ENCODE results near the gene CEMP1. TPM values are rescaled to one million over a fixed set of nuclear protein-coding genes. Genes with fewer than 3 reads are reported as not detected.
A peak's percentile ranks its signal among the peaks of the same experiment; 100 is the strongest.

The CEMP1 gene
- total RNA-seq, 1 experiment from 2014 or later: not detected

- DNase-seq (ENCODE audit: low read depth, low spot score): peak; percentile 77
- Histone ChIP-seq H3K27me3 (ENCODE audit: control insufficient read depth, insufficient read depth, low read length) (no peaks in the 10 kb centered on the region), H3K27ac (ENCODE audit: low read length) (peak overlapping the region; percentile 87), H3K4me1 (ENCODE audit: control insufficient read depth, insufficient read depth, low read length) (peaks cover 16% of the 10 kb centered on the region), H3K9me3 (ENCODE audit: control insufficient read depth, insufficient read depth, low read depth, low read length) (no peaks in the 10 kb centered on the region), H3K4me3 (ENCODE audit: low read depth in 2 of 2, low read length in 2 of 2) (peak overlapping the region; percentile 50 to 75), H3K36me3 (ENCODE audit: control insufficient read depth, insufficient read depth, low read length) (peaks cover 3% of the 10 kb centered on the region; the same call in 1 of the 2 replicates)
- peak; percentile 86; the same call in 1 of the 2 replicates for TF ChIP-seq SIN3A (IDR thresholded peaks at IDR 0.05; ENCODE audit: borderline replicate concordance, insufficient read depth, low read depth, low read length)
- no peak for TF ChIP-seq CTCF (IDR thresholded peaks at IDR 0.05)
- 0 out of 4 replicates have a peak, but pooled peaks of 1 of the 2 experiments have one; percentile 12 for TF ChIP-seq REST (IDR thresholded peaks at IDR 0.05; ENCODE audit: insufficient read depth in 1 of 2, low read depth in 2 of 2, low read length in 1 of 2)
- TF ChIP-seq POLR2AphosphoS5 (IDR thresholded peaks at IDR 0.05; ENCODE audit: low read depth, low read length): peak; percentile 96
- no peak for TF ChIP-seq TCF7L2 (IDR thresholded peaks at IDR 0.05; ENCODE audit: low read depth, low read length)
- ChIA-PET POLR2A (interaction anchor here (0.7 kb wide), 1 partner anchor 11 kb away, joined by 6 read pairs; no protein-coding TSS in a partner anchor), CTCF (interaction anchor here (0.7 kb wide), 2 partner anchors 16 to 47 kb away, joined by 5 to 7 read pairs; no protein-coding TSS in a partner anchor)
- in situ Hi-C loops (cut with HindIII; ENCODE audit: low pct_unique_long_range_greater_than_20kb, low sequenced_read_pairs): no loop called here
- ATAC-seq: peak; percentile 92
- intact Hi-C loops (cut with micrococcal nuclease; ENCODE audit: unreplicated experiment): no loop called here
- no TSS peak for BruUV-seq (replicated peaks)
These were observed 687 bp upstream of the CEMP1 start for GRCh38 chr16:2531696-2532493.

GRCh38 chr16:2530629-2531318, 434 bp downstream of the CEMP1 start:
- no TSS peak for BruUV-seq (replicated peaks)

More at GRCh38 chr16:2530629-2531318, 434 bp downstream of the CEMP1 start:
- Histone ChIP-seq H3K27me3 (ENCODE audit: control insufficient read depth, insufficient read depth, low read length) (no peaks in the 10 kb centered on the region), H3K9me3 (ENCODE audit: control insufficient read depth, insufficient read depth, low read depth, low read length) (no peaks in the 10 kb centered on the region), H3K4me1 (ENCODE audit: control insufficient read depth, insufficient read depth, low read length) (peaks cover 16% of the 10 kb centered on the region), H3K36me3 (ENCODE audit: control insufficient read depth, insufficient read depth, low read length) (peaks cover 3% of the 10 kb centered on the region; the same call in 1 of the 2 replicates), H3K27ac (ENCODE audit: low read length) (peak overlapping the region; percentile 87), H3K4me3 (ENCODE audit: low read depth in 2 of 2, low read length in 2 of 2) (no peak overlapping the region)
- intact Hi-C loops (cut with micrococcal nuclease; ENCODE audit: unreplicated experiment): no loop called here
- TF ChIP-seq POLR2AphosphoS5 (IDR thresholded peaks at IDR 0.05; ENCODE audit: low read depth, low read length) (no peak), SIN3A (IDR thresholded peaks at IDR 0.05; ENCODE audit: borderline replicate concordance, insufficient read depth, low read depth, low read length) (no peak), TCF7L2 (IDR thresholded peaks at IDR 0.05; ENCODE audit: low read depth, low read length) (no peak), REST (IDR thresholded peaks at IDR 0.05; ENCODE audit: insufficient read depth in 1 of 2, low read depth in 2 of 2, low read length in 1 of 2) (no peak), CTCF (IDR thresholded peaks at IDR 0.05) (no peak)
- in situ Hi-C loops (cut with HindIII; ENCODE audit: low pct_unique_long_range_greater_than_20kb, low sequenced_read_pairs): no loop called here
- ATAC-seq (peak; percentile 4; the same call in 1 of the 2 replicates), DNase-seq (ENCODE audit: low read depth, low spot score) (no peak)
- POLR2A ChIA-PET: interaction anchor here (0.6 to 0.7 kb wide), 2 partner anchors 10 to 61 kb away, joined by 4 to 6 read pairs; no protein-coding TSS in a partner anchor
- CTCF ChIA-PET: interaction anchor here (0.6 to 0.7 kb wide), 4 partner anchors 10 to 254 kb away, joined by 3 to 7 read pairs (median 6); no protein-coding TSS in a partner anchor

Data from Panc1 (cell line).